GM18517 (cell line): ENCODE results near the gene IL10RB.
"Not testable (repeated sequence)": the region's sequence is repeated elsewhere in the genome, so short reads cannot be mapped to it uniquely, and the experiment has no call there.

Experiments
- ATAC-seq: cut with Tn5 transposase; IDR thresholded peaks from one replicate; pipeline ENCODE4 v1.9.1; 2021; ENCODE audit warnings: mild to moderate bottlenecking, moderate library complexity; ENCODE audit not compliant: unreplicated experiment

The IL10RB gene

GRCh38 chr21:33300701-33301631 is 34.8 kb downstream of the IL10RB start:
- no peak for ATAC-seq

- ATAC-seq, result no peak
Observed at GRCh38 chr21:33301632-33302002, 35.5 kb downstream of the IL10RB start.

- ATAC-seq, result no peak
Observed at GRCh38 chr21:33302055-33302454, 35.9 kb downstream of the IL10RB start.

GRCh38 chr21:33302796-33303195 is 36.6 kb downstream of the IL10RB start:
- ATAC-seq, result no peak

GRCh38 chr21:33305344-33305671 is 39.1 kb downstream of the IL10RB start:
- ATAC-seq, result no peak

- no peak for ATAC-seq
Observed at GRCh38 chr21:33305938-33306337, 39.8 kb downstream of the IL10RB start.

GRCh38 chr21:33308586-33309490 is 42.7 kb downstream of the IL10RB start:
- ATAC-seq, result peak; percentile 81

- ATAC-seq, result no peak
Observed at GRCh38 chr21:33309778-33310177, 43.6 kb downstream of the IL10RB start.

GRCh38 chr21:33312121-33312520 is 46.0 kb downstream of the IL10RB start:
- no peak for ATAC-seq

- no peak for ATAC-seq
Observed at GRCh38 chr21:33313183-33313582, 47.0 kb downstream of the IL10RB start.

- ATAC-seq, result no peak
Observed at GRCh38 chr21:33313611-33314010, 47.4 kb downstream of the IL10RB start.

GRCh38 chr21:33314111-33314510 is 47.9 kb downstream of the IL10RB start:
- ATAC-seq, result no peak

- ATAC-seq, result no peak
Observed at GRCh38 chr21:33315946-33316710, 50.0 kb downstream of the IL10RB start.

GRCh38 chr21:33317145-33317544 is 51.0 kb downstream of the IL10RB start:
- ATAC-seq, result no peak

- no peak for ATAC-seq
Observed at GRCh38 chr21:33317786-33318486, 51.8 kb downstream of the IL10RB start.

GRCh38 chr21:33321005-33321404 is 54.8 kb downstream of the IL10RB start:
- not testable (repeated sequence) for ATAC-seq

- not testable (repeated sequence) for ATAC-seq
Observed at GRCh38 chr21:33323610-33324009, 57.4 kb downstream of the IL10RB start.

- peak; percentile 86 for ATAC-seq
Observed at GRCh38 chr21:33324291-33325221, 58.4 kb downstream of the IL10RB start, which contains the start of gene IFNAR1. TSS of gene IFNAR1 (plus strand) at chr21:33324970. CDS start at chr21:33325056, 86 bp downstream.
